ENCODE results near the gene EED.
"Not testable (repeated sequence)": the region's sequence is repeated elsewhere in the genome, so short reads cannot be mapped to it uniquely, and the experiment has no call there.

The EED gene

GRCh38 chr11:86302092-86302793 lies 57.7 kb downstream of the EED start, which contains the start of gene HIKESHI:
Gene HIKESHI (plus strand): TSS chr11:86302240. CDS start chr11:86302449, 209 bp downstream.
- Histone ChIP-seq H3K4me1 (peaks cover 12% of the 10 kb centered on the region), H3K36me3 (replicated peaks) (no peaks in the 10 kb centered on the region; the same call in 1 of the 2 replicates), H3K27me3 (ENCODE audit: low read depth) (no peaks in the 10 kb centered on the region), H3K9me3 (no peaks in the 10 kb centered on the region), H3K4me3 (peak within 1 kb of the TSS; percentile 77)
- in situ Hi-C loops (cut with MboI; ENCODE audit: low sequenced_read_pairs) = no loop called here
- DNase-seq (ENCODE audit: low spot score in 2 of 2) = peak; percentile 97 to 99

DNA sequence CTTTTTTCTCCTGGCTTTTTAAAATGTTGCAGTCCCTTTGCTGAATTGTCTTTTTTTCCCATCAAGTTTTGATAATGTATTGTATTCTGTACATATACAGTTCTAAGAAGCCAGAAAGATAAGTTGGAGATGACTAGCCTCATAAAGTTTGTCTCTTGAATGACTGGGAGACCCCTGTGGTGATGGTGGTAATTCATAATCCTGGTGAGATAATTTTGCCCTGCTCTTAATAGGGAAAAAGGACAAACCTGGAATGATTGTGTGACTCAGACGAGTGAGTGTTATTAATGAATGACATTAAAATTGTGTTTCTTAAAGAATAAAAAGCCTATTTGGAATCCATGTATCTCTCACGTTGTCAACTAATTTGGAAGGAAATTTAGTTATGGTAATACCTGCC lies 58.7 kb downstream of the EED start:
- H3K36me3 ChIP-seq (replicated peaks) = no peaks in the 10 kb centered on the region; the same call in 1 of the 2 replicates

GRCh38 chr11:86308710-86309109 lies 64.2 kb downstream of the EED start:
- H3K36me3 ChIP-seq (replicated peaks) = peaks cover 24% of the 10 kb centered on the region
- H3K27me3 ChIP-seq (ENCODE audit: low read depth); H3K9me3 ChIP-seq; H3K4me1 ChIP-seq; DNase-seq (ENCODE audit: low spot score in 2 of 2); in situ Hi-C loops (cut with MboI; ENCODE audit: low sequenced_read_pairs); H3K4me3 ChIP-seq: not testable (repeated sequence)

More for the DNA sequence above, 58.7 kb downstream of the EED start:
- peaks cover 12% of the 10 kb centered on the region for H3K4me1 ChIP-seq
- DNase-seq (ENCODE audit: low spot score in 2 of 2) = no peak
- peak overlapping the region; percentile 77 for H3K4me3 ChIP-seq
- H3K9me3 ChIP-seq = no peaks in the 10 kb centered on the region
- in situ Hi-C loops (cut with MboI; ENCODE audit: low sequenced_read_pairs) = no loop called here
- no peaks in the 10 kb centered on the region for H3K27me3 ChIP-seq (ENCODE audit: low read depth)

GRCh38 chr11:86313793-86314192 lies 69.2 kb downstream of the EED start:
- in situ Hi-C loops (cut with MboI; ENCODE audit: low sequenced_read_pairs) = no loop called here
- Histone ChIP-seq H3K9me3 (no peaks in the 10 kb centered on the region), H3K36me3 (replicated peaks) (peaks cover 19% of the 10 kb centered on the region), H3K4me3 (no peak overlapping the region), H3K4me1 (peaks cover 7% of the 10 kb centered on the region), H3K27me3 (ENCODE audit: low read depth) (no peaks in the 10 kb centered on the region)
- DNase-seq (ENCODE audit: low spot score in 2 of 2) = no peak

- H3K9me3 ChIP-seq = no peaks in the 10 kb centered on the region
- H3K4me3 ChIP-seq = no peak overlapping the region
- in situ Hi-C loops (cut with MboI; ENCODE audit: low sequenced_read_pairs) = no loop called here
- no peaks in the 10 kb centered on the region for H3K27me3 ChIP-seq (ENCODE audit: low read depth)
- peak in 1 of 2 experiments; percentile 26 for DNase-seq (ENCODE audit: low spot score in 2 of 2)
- peaks cover 7% of the 10 kb centered on the region for H3K4me1 ChIP-seq
- peaks cover 14% of the 10 kb centered on the region for H3K36me3 ChIP-seq (replicated peaks)
Observed at GRCh38 chr11:86314636-86315035, 70.1 kb downstream of the EED start.
